Measurements from ENCODE around the gene GALNT14. TPM values are rescaled to one million over a fixed set of nuclear protein-coding genes. Genes with fewer than 3 reads are reported as not detected.

GALNT14 gene
- total RNA-seq, 4 donors from 2014 or later = 0.15 to 0.62 (median 0.35) TPM; not detected in 1

DNA sequence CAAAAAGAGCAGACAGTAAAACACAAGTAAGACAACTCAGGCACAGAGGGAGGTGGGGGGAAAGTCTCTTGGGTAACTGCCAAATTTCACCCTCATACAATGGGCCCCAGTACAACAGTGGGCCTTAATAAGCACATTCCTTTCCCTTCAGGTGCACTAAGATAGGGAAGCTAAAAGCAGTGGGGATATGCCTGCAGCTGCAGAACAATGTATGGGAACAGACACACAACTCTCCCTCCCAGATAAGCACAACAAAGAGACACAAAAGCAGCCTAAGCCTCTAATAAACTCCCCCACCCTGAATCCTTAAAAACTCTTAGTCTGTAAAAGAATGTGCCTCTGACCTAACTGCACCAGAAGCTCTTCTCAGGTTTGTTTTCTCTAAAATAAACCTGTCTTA lies 24.5 kb downstream of the GALNT14 start:
- no peak for ATAC-seq
- Histone ChIP-seq H3K36me3 (no peaks in the 10 kb centered on the region), H3K27ac (no peak overlapping the region), H3K4me1 (no peaks in the 10 kb centered on the region), H3K4me3 (no peak overlapping the region), H3K27me3 (peaks cover 31% of the 10 kb centered on the region), H3K9me3 (no peaks in the 10 kb centered on the region)
- TF ChIP-seq POLR2A (IDR thresholded peaks at IDR 0.05) (no peak), EP300 (IDR thresholded peaks at IDR 0.05) (no peak), POLR2AphosphoS5 (IDR thresholded peaks at IDR 0.05) (no peak)
- TF ChIP-seq, protein P1, sequence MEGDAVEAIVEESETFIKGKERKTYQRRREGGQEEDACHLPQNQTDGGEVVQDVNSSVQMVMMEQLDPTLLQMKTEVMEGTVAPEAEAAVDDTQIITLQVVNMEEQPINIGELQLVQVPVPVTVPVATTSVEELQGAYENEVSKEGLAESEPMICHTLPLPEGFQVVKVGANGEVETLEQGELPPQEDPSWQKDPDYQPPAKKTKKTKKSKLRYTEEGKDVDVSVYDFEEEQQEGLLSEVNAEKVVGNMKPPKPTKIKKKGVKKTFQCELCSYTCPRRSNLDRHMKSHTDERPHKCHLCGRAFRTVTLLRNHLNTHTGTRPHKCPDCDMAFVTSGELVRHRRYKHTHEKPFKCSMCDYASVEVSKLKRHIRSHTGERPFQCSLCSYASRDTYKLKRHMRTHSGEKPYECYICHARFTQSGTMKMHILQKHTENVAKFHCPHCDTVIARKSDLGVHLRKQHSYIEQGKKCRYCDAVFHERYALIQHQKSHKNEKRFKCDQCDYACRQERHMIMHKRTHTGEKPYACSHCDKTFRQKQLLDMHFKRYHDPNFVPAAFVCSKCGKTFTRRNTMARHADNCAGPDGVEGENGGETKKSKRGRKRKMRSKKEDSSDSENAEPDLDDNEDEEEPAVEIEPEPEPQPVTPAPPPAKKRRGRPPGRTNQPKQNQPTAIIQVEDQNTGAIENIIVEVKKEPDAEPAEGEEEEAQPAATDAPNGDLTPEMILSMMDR (IDR thresholded peaks at IDR 0.05) = no peak

DNA sequence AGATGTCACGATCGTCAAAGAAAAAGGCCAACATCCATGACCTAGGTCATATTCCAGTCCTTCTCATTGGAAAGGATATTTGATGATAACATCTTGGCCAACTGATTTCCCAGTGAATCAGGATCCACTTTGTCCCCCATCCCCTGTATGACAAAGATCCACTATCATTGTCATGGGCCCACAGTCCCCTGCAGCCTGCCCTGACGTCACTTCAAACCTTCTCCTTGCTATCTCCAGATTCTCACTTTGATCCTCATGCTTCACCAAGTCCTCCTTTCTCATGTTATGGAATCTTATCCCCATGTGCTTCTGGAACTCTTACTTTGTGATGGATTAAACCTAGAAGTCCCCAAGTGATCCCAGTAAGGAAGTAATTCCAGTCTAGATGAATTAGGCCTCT lies 25.7 kb downstream of the GALNT14 start:
- Histone ChIP-seq H3K27me3 (peaks cover 34% of the 10 kb centered on the region), H3K4me1 (no peaks in the 10 kb centered on the region), H3K4me3 (no peak overlapping the region), H3K27ac (no peak overlapping the region), H3K9me3 (no peaks in the 10 kb centered on the region), H3K36me3 (no peaks in the 10 kb centered on the region)
- ATAC-seq = no peak
- no peak for TF ChIP-seq EP300 (IDR thresholded peaks at IDR 0.05)
- TF ChIP-seq POLR2AphosphoS5 (IDR thresholded peaks at IDR 0.05) = no peak
- TF ChIP-seq, protein P1 (IDR thresholded peaks at IDR 0.05) = no peak
- no peak for TF ChIP-seq POLR2A (IDR thresholded peaks at IDR 0.05)
- 85 to 100% methylated on average over 3 of the region's 3 CpGs for WGBS, 2 donors (ENCODE audit: low coverage in 1 of 2)

DNA sequence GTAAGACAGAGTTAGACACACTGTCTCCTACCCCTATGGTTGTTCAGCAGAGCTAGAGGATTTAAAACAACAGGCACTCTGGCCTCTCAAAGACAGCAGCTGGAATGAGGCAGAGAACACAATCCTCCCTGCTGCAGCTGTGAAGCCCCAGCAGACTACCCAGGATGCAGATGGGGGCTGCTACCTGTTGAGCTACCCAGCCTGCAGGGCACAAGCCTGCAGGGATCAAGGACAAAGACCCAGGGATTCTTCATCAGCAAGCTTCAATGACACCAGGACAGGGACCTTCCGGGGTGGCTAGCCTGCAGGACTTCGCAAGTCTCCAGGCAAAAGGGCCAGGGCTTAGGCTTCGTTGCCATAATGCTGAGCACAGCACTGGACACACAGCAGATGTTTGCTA lies 27.2 kb downstream of the GALNT14 start:
- Histone ChIP-seq H3K27ac (no peak overlapping the region), H3K36me3 (no peaks in the 10 kb centered on the region), H3K9me3 (no peaks in the 10 kb centered on the region), H3K4me3 (no peak overlapping the region), H3K4me1 (no peaks in the 10 kb centered on the region), H3K27me3 (peaks cover 47% of the 10 kb centered on the region)
- ATAC-seq = no peak
- no peak for TF ChIP-seq POLR2AphosphoS5 (IDR thresholded peaks at IDR 0.05)
- TF ChIP-seq EP300 (IDR thresholded peaks at IDR 0.05) = no peak
- no peak for TF ChIP-seq POLR2A (IDR thresholded peaks at IDR 0.05)
- TF ChIP-seq, protein P1 (IDR thresholded peaks at IDR 0.05) = no peak
- WGBS, 2 donors (ENCODE audit: low coverage in 1 of 2) = 70% methylated on average over 2 of the region's 3 CpGs; no CpG with 5 or more reads in 1 of the 2 donors

DNA sequence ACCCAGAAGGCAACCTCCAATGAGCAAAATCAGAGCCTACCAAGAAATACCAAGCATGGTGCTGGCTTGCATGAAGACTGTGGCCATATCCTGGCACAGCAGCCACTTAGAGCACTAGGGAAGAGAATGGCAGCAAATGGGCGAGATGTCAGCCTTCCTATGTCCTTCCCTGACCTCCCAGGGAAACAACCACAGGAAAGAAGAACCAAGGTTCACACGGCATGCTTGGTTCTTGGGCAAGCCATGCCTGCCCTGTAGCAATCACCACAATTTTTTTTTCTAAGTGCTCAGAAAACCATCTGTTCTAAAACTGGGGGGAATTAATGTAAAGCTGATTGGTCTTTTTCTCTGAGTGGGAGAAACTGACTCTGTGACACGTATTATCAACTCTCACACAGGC lies 27.8 kb downstream of the GALNT14 start:
- Histone ChIP-seq H3K27me3 (peaks cover 50% of the 10 kb centered on the region), H3K27ac (no peak overlapping the region), H3K9me3 (no peaks in the 10 kb centered on the region), H3K4me1 (no peaks in the 10 kb centered on the region), H3K4me3 (no peak overlapping the region), H3K36me3 (no peaks in the 10 kb centered on the region)
- no peak for ATAC-seq
- WGBS, 2 donors (ENCODE audit: low coverage in 1 of 2) = 49 to 81% methylated on average over 2 of the region's 3 CpGs
- TF ChIP-seq EP300 (IDR thresholded peaks at IDR 0.05) (no peak), POLR2AphosphoS5 (IDR thresholded peaks at IDR 0.05) (no peak), POLR2A (IDR thresholded peaks at IDR 0.05) (no peak)
- TF ChIP-seq, protein P1 (IDR thresholded peaks at IDR 0.05) = no peak

DNA sequence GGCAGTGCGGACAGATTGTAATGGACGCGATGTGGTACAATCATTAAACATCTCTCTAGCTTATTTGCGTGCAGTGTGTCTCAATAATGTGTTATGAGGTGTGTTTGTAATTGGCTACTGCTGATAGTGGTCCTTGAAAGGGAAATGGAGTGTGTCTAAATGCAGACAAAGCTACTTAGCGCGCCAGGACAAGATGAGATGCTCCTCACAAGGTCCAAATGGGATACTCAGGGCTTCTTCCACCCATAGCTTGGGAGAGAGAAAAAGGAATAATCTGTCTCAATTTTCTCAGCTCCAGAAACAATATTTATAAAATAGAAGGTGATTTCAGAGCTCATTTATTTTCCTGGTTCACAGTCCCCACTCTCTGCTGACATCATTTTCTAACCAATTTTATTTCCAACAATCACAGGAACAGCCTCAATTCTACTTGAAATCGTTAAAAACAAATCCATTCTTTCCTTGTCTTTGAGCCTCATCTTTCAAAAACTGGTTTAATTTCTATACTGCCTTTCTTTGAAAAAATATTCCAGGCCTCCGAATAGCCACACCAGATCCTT lies 28.5 kb downstream of the GALNT14 start:
- no peak for TF ChIP-seq POLR2A (IDR thresholded peaks at IDR 0.05)
- no peak for TF ChIP-seq EP300 (IDR thresholded peaks at IDR 0.05)
- TF ChIP-seq POLR2AphosphoS5 (IDR thresholded peaks at IDR 0.05) = no peak
- TF ChIP-seq, protein P1 (IDR thresholded peaks at IDR 0.05) = no peak
- no peak overlapping the region for H3K27ac ChIP-seq
- peaks cover 50% of the 10 kb centered on the region for H3K27me3 ChIP-seq
- 75 to 90% methylated on average over 4 to 8 of the region's 8 CpGs for WGBS, 2 donors (ENCODE audit: low coverage in 1 of 2)
- H3K4me3 ChIP-seq = no peak overlapping the region
- H3K4me1 ChIP-seq = no peaks in the 10 kb centered on the region
- no peaks in the 10 kb centered on the region for H3K9me3 ChIP-seq
- no peaks in the 10 kb centered on the region for H3K36me3 ChIP-seq
- ATAC-seq = no peak

Measured in gastroesophageal sphincter (tissue), 4 donors.